GM18951 (cell line): ENCODE measurements around the gene NDC1.
"Not testable (repeated sequence)": the region's sequence is repeated elsewhere in the genome, so short reads cannot be mapped to it uniquely, and the experiment has no call there.

Experiments
- POLR2A ChIP-seq: IDR thresholded peaks from 4 replicates; pipeline ENCODE4 v1.6.1; 2011; ENCODE audit warnings: mild to moderate bottlenecking; ENCODE audit not compliant: insufficient read length, insufficient read depth; ENCODE audit errors: extremely low read depth
- in situ Hi-C: fragments of 300-500 bp; cut with MboI; formaldehyde crosslinking; loops from one replicate; pipeline ENCODE4 v1.12.0; 2022; ENCODE audit warnings: low sequenced_read_pairs, mixed read lengths, inconsistent platforms; ENCODE audit not compliant: unreplicated experiment

The NDC1 gene

GRCh38 chr1:53765657-53766056, 72.4 kb downstream of the NDC1 start:
- TF ChIP-seq POLR2A = no peak
- in situ Hi-C loops = no loop called here

GRCh38 chr1:53763911-53764310, 74.2 kb downstream of the NDC1 start:
- in situ Hi-C loops = no loop called here
- no peak for TF ChIP-seq POLR2A

- TF ChIP-seq POLR2A = no peak
- in situ Hi-C loops = no loop called here
Measured at GRCh38 chr1:53763461-53763860, 74.6 kb downstream of the NDC1 start.

- in situ Hi-C loops = not testable (repeated sequence)
Measured at GRCh38 chr1:53760497-53760896, 77.6 kb downstream of the NDC1 start.

- in situ Hi-C loops = no loop called here
- TF ChIP-seq POLR2A = no peak
Measured at GRCh38 chr1:53755874-53756273, 82.2 kb downstream of the NDC1 start.

- TF ChIP-seq POLR2A = no peak
- in situ Hi-C loops = no loop called here
Measured at GRCh38 chr1:53754484-53755312, 83.4 kb downstream of the NDC1 start.

- in situ Hi-C loops = no loop called here
Measured at GRCh38 chr1:53752281-53752680, 85.8 kb downstream of the NDC1 start.

GRCh38 chr1:53747841-53748240, 90.3 kb downstream of the NDC1 start:
- TF ChIP-seq POLR2A = no peak
- in situ Hi-C loops = no loop called here

More at GRCh38 chr1:53752281-53752680, 85.8 kb downstream of the NDC1 start:
- no peak for TF ChIP-seq POLR2A

- TF ChIP-seq POLR2A = no peak
- in situ Hi-C loops = no loop called here
Measured at GRCh38 chr1:53740621-53741105, 97.4 kb downstream of the NDC1 start.

- no peak for TF ChIP-seq POLR2A
- in situ Hi-C loops = no loop called here
Measured at GRCh38 chr1:53739109-53739681, 98.9 kb downstream of the NDC1 start, which contains the start of gene GLIS1. TSS of gene GLIS1 (minus strand) at chr1:53739164. CDS start at chr1:53738064, 1,100 bp downstream.

- in situ Hi-C loops = no loop called here
- no peak for TF ChIP-seq POLR2A
Measured at GRCh38 chr1:53738205-53739108, 99.6 kb downstream of the NDC1 start.

- no peak for TF ChIP-seq POLR2A
- in situ Hi-C loops = no loop called here
Measured at GRCh38 chr1:53737648-53738204, 100.4 kb downstream of the NDC1 start.

GRCh38 chr1:53736290-53736689, 101.8 kb downstream of the NDC1 start:
- in situ Hi-C loops = no loop called here

GRCh38 chr1:53735681-53736080, 102.4 kb downstream of the NDC1 start:
- TF ChIP-seq POLR2A = no peak

More at GRCh38 chr1:53736290-53736689, 101.8 kb downstream of the NDC1 start:
- no peak for TF ChIP-seq POLR2A

More at GRCh38 chr1:53735681-53736080, 102.4 kb downstream of the NDC1 start:
- in situ Hi-C loops = no loop called here
